Activated CD4-positive, alpha-beta T cell treated with anti-CD3 and anti-CD28 coated beads for 36 hours (primary cell): ENCODE results near the gene ZDHHC19. TPM values are rescaled to one million over a fixed set of nuclear protein-coding genes. Genes with fewer than 3 reads are reported as not detected.
"Not testable (repeated sequence)": the region's sequence is repeated elsewhere in the genome, so short reads cannot be mapped to it uniquely, and the experiment has no call there.

Source experiments
- ATAC-seq: fragments of 200-7000 bp; cut with Tn5 transposase; one replicate; pipeline ENCODE4 v1.10.0; 2021; ENCODE audit warnings: mild to moderate bottlenecking, moderate library complexity
- CTCF ChIA-PET: fragments of 350-600 bp; sonication (Branson Sonifier 250); formaldehyde crosslinking; loops from one replicate; lab custom pipeline; 2021; ENCODE audit warnings: antibody characterized with exemption; lab: Charles Lee
- POLR2A ChIA-PET: fragments of 350-600 bp; sonication (Branson Sonifier 250); formaldehyde crosslinking; loops from one replicate; lab custom pipeline; 2021; ENCODE audit warnings: antibody characterized with exemption, inconsistent platforms; lab: Charles Lee
- DNase-seq: peaks from one replicate; pipeline ENCODE4 v3.0.0-alpha.2; 2020
- H3K27ac Mint-ChIP-seq: one replicate; pipeline ENCODE4 v1.8.0; 2021; ENCODE audit warnings: mixed read lengths
- H3K27me3 Mint-ChIP-seq: one replicate; pipeline ENCODE4 v1.8.0; 2021; ENCODE audit warnings: mixed read lengths
- H3K36me3 Mint-ChIP-seq: one replicate; pipeline ENCODE4 v1.8.0; 2021; ENCODE audit warnings: low read depth, mixed read lengths
- H3K4me1 Mint-ChIP-seq: one replicate; pipeline ENCODE4 v1.8.0; 2021; ENCODE audit warnings: mixed read lengths
- H3K4me3 Mint-ChIP-seq: one replicate; pipeline ENCODE4 v1.8.0; 2021; ENCODE audit warnings: mild to moderate bottlenecking, moderate library complexity, mixed read lengths
- H3K9me3 Mint-ChIP-seq: one replicate; pipeline ENCODE4 v1.8.0; 2021; ENCODE audit warnings: low read depth, mixed read lengths
- intact Hi-C, 2 experiments: fragments of 100-400 bp; cut with DNase I in 1 of 2; cut with micrococcal nuclease in 1 of 2; formaldehyde crosslinking; loops; one replicate each; pipeline versions ENCODE4 v1.14.2 to v1.15.1; 2022 to 2024; cut with DNase I, micrococcal nuclease
- total RNA-seq, 2 experiments: library from RNA; stranded (reverse); gene quantifications; one replicate each; pipeline ENCODE4 v1.2.3, GENCODE V29; 2021

Gene ZDHHC19
- total RNA-seq, 2 experiments from 2014 or later, result not detected

DNA sequence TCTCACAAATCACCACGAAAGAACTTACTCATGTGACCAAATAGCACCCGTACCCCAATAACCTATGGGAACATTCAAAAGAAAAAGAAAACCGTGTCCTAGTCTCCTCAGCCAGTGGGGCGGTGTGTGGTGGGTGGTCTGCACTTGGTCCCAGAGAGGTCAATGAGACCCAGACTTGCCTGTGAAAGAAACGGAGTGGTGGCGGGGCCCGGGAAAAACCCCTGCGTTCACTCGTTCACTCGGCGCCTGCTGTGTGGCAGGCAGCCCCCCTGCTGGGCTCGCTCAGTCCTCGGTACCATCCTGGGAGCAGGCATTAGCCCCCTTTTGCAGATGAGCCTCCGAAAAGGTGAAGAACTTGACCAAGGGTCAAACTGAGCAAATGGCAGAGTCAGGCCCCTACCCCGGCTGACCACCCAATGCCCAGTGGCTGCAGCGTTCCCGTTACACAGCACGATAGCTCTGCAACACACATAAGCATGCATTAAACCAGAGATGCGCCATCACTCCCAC, 36.0 kb downstream of the ZDHHC19 start:
- Mint-ChIP-seq H3K27me3 (no peaks in the 10 kb centered on the region), H3K4me3 (no peak overlapping the region), H3K36me3 (no peaks in the 10 kb centered on the region), H3K4me1 (peaks cover 18% of the 10 kb centered on the region), H3K27ac (no peak overlapping the region), H3K9me3 (no peaks in the 10 kb centered on the region)
- CTCF ChIA-PET, result no interaction called here
- intact Hi-C loops, result no loop called here
- no peak for ATAC-seq
- no peak for DNase-seq
- POLR2A ChIA-PET, result no interaction called here

DNA sequence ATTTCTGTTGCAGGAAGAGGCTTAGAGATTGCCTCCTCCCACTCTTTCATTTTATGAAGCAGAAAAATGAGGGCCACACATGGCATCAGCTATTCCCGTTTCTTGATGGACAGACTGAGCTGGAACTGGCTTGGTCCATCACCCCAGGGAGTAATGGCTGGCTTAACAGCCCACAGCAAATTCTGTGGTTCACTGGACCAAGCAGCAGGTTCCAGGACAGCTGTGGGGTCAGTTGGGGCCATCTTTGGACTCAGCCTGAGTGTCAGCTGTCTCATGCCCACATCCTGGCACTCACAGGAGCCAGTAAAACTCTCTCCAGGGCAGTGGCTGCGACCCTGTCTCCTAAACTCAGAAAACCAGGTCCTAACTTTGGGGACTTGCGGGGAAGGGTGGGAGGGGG, 36.5 kb downstream of the ZDHHC19 start:
- intact Hi-C loops, result no loop called here

DNA sequence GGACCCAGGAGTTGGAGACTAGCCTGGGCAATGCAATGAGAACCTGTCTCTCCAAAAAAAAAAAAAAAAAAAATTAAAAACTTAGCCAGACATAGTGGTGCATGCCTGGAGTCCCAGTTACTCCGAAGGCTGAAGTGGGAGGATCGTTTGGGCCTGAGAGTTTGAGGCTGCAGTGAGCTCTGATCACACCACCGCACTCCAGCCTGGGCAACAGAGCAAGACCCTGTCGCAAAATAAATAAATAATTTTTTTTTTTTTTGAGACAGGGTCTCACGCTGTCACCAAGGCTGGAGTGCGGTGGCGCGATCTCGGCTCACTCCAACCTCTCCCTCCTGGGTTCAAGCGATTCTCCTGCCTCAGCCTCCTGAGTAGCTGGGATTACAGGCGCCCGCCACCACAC, 40.9 kb downstream of the ZDHHC19 start:
- peaks cover 14% of the 10 kb centered on the region for H3K4me1 Mint-ChIP-seq
- H3K9me3 Mint-ChIP-seq, CTCF ChIA-PET, H3K4me3 Mint-ChIP-seq, H3K27ac Mint-ChIP-seq, intact Hi-C loops, H3K27me3 Mint-ChIP-seq, DNase-seq, H3K36me3 Mint-ChIP-seq, ATAC-seq: not testable (repeated sequence)
- POLR2A ChIA-PET, result interaction anchor here (0.7 kb wide), 1 partner anchor 151 kb away, joined by 3 read pairs; no protein-coding TSS in a partner anchor

More for the DNA sequence above, 36.5 kb downstream of the ZDHHC19 start:
- no peak overlapping the region for H3K4me3 Mint-ChIP-seq
- no peaks in the 10 kb centered on the region for H3K27me3 Mint-ChIP-seq
- no peaks in the 10 kb centered on the region for H3K9me3 Mint-ChIP-seq
- peaks cover 12% of the 10 kb centered on the region for H3K4me1 Mint-ChIP-seq
- H3K27ac Mint-ChIP-seq, result no peak overlapping the region
- no peaks in the 10 kb centered on the region for H3K36me3 Mint-ChIP-seq
- POLR2A ChIA-PET, result no interaction called here
- ATAC-seq, result no peak
- DNase-seq, result no peak
- CTCF ChIA-PET, result interaction anchor here (0.7 kb wide), 1 partner anchor 78 kb away, joined by 3 read pairs; no protein-coding TSS in a partner anchor

DNA sequence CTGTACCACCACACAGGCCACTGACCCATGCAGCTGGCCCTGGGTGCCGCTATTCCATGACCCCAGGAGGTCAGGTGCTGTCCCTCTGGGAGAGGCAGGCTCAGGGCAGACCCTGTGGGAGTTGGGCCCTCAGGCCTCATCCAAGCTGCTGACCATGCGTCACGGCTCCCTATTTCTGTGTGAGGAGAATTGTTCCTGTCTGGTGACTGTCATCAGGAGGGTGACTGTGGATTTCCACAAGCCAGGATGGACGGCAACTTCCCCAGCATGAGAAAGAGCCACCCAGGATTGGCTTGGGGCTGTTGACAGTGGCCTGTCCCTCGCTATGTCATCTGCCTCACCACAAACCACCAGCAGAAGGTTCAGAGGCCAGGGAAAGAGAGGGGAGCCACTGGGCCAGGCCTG, 41.4 kb downstream of the ZDHHC19 start:
- H3K27ac Mint-ChIP-seq, result no peak overlapping the region
- peaks cover 14% of the 10 kb centered on the region for H3K4me1 Mint-ChIP-seq
- no peaks in the 10 kb centered on the region for H3K27me3 Mint-ChIP-seq
- ChIA-PET CTCF (no interaction called here), POLR2A (no interaction called here)
- intact Hi-C loops, result no loop called here
- no peak for DNase-seq
- H3K9me3 Mint-ChIP-seq, result no peaks in the 10 kb centered on the region
- no peaks in the 10 kb centered on the region for H3K36me3 Mint-ChIP-seq
- ATAC-seq, result no peak
- no peak overlapping the region for H3K4me3 Mint-ChIP-seq

DNA sequence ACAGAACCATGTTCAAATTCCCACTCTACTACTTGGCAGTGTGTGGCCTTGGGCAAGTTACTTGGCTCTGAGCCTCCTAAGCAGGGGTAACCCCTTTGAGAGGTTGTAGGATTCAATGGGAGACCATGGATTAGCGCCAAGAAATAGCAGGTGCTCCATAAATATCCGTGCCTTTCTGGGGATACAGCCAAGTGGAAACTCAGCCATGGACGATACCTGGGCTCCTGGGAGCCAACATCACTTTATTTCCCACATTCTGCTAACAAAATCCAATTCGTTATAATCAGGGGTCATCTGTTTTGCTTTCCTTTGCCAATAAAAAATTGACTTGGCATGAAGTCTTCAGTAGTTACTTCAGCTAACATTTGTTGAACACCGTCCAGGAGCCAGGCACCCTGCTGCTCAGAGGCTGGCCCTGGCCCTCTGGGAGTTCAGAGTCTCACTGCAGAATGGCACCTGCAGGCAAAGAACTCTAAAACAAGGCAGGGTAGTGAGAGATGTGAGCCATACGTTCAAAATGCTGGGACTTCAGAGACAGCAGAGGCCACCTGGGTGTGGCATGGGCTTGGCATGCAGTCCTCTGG, 42.3 kb downstream of the ZDHHC19 start:
- intact Hi-C loops, result no loop called here
- ChIA-PET POLR2A (no interaction called here), CTCF (interaction anchor here (0.7 kb wide), 2 partner anchors 59 to 359 kb away, joined by 3 to 4 read pairs; no protein-coding TSS in a partner anchor)
- DNase-seq (no peak), ATAC-seq (no peak)
- H3K27ac Mint-ChIP-seq, result no peak overlapping the region
- H3K36me3 Mint-ChIP-seq, result no peaks in the 10 kb centered on the region
- H3K4me3 Mint-ChIP-seq, result no peak overlapping the region
- peaks cover 14% of the 10 kb centered on the region for H3K4me1 Mint-ChIP-seq
- H3K27me3 Mint-ChIP-seq, result no peaks in the 10 kb centered on the region
- no peaks in the 10 kb centered on the region for H3K9me3 Mint-ChIP-seq

DNA sequence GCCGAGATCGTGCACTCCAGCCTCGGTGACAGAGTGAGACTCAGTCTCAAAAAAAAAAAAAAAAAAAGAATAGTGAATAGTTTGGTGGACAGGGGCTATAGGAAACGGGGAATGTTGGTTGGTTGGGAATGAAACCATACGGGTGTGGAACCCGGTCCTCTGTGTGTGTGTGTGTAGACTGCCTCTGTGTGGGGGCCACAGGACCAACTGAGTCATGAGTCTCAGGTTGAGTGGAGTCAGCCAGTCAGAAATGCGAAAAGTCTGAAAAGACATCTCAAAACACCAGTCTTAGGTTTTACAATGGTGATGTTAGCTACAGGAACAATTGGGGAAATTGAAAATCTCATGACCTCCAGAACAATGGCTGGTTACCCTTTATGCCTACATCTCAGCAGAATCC, 44.5 kb downstream of the ZDHHC19 start:
- H3K4me1 Mint-ChIP-seq, result peaks cover 14% of the 10 kb centered on the region
- H3K4me3 Mint-ChIP-seq, result no peak overlapping the region
- CTCF ChIA-PET, result interaction anchor here (1.4 kb wide), 1 partner anchor 93 kb away, joined by 3 read pairs; no protein-coding TSS in a partner anchor
- H3K27ac Mint-ChIP-seq, result peak overlapping the region; percentile 60
- intact Hi-C loops, result loop anchor here in 1 of 2 experiments (1.0 kb wide), 1 partner anchor 13 kb away; no protein-coding TSS in a partner anchor
- POLR2A ChIA-PET, result no interaction called here
- H3K27me3 Mint-ChIP-seq, result no peaks in the 10 kb centered on the region
- ATAC-seq (peak; percentile 95), DNase-seq (peak; percentile 71)
- H3K36me3 Mint-ChIP-seq, result no peaks in the 10 kb centered on the region
- no peaks in the 10 kb centered on the region for H3K9me3 Mint-ChIP-seq

DNA sequence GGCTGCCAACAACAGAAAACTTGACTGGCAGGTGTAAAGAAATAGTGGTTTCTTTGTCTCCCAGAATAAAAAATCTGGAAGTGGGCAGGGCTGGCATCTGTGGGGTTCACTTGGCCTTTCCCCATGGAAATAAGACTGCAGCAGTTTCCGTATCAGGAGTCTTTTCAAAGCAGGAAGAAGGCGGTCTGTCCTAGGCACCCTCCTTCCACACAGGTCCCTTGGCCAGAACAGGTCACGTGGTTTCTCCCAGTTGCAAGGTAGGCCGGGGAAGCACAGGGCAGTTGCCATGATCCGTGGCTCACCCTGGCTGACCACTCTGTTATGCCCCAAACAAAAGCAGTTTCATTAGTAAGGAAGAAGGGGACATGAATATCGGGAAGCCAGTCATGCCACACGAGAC, 45.4 kb downstream of the ZDHHC19 start:
- Mint-ChIP-seq H3K4me3 (no peak overlapping the region), H3K27me3 (no peaks in the 10 kb centered on the region), H3K27ac (no peak overlapping the region), H3K36me3 (no peaks in the 10 kb centered on the region), H3K9me3 (no peaks in the 10 kb centered on the region), H3K4me1 (peaks cover 14% of the 10 kb centered on the region)
- CTCF ChIA-PET, result interaction anchor here (1.4 kb wide), 1 partner anchor 92 kb away, joined by 3 read pairs; no protein-coding TSS in a partner anchor
- POLR2A ChIA-PET, result no interaction called here
- no peak for ATAC-seq
- DNase-seq, result no peak
- intact Hi-C loops, result no loop called here

DNA sequence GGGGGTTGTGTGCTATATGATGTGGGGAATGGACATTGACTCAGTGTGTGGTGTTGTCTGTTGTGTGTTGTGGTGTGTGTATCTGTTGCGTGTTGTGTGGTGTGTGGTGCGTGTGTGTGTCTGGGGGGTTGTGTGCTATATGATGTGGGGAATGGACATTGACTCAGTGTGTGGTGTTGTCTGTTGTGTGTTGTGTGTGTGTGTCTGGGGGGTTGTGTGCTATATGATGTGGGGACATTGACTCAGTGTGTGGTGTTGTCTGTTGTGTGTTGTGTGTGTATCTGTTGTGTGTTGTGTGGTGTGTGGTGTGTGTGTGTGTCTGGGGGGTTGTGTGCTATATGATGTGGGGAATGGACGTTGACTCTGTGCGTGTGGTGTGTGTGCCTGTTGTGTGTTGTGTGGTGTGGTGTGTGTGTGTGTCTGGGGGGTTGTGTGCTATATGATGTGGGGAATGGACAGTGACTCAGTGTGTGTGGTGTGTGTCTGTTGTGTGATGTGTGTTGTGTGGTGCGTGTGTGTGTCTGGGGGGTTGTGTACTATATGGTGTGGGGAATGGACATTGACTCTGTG, 46.1 kb downstream of the ZDHHC19 start:
- CTCF ChIA-PET, intact Hi-C loops, H3K9me3 Mint-ChIP-seq, H3K4me3 Mint-ChIP-seq, ATAC-seq, POLR2A ChIA-PET, H3K36me3 Mint-ChIP-seq, H3K27me3 Mint-ChIP-seq, DNase-seq, H3K27ac Mint-ChIP-seq: not testable (repeated sequence)
- peaks cover 19% of the 10 kb centered on the region for H3K4me1 Mint-ChIP-seq

DNA sequence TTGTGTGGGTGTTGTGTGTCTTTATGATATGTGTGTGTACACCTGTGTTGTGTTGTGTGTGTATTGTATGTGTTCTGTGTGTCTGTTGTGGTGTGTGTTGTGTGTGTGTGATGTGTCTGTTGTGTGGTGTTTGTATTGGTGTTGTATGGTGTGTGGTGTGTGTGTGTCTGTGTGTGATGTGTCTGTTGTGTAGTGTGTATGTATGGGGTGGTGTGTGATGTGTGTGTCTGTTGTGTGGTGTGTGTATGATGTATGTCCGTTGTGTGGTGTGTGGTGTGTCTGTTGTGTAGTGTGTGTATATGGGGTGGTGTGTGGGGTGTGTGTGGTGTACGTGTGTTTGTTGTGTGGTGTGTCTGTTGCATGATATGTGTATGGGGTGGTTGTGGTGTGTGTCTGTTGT, 46.6 kb downstream of the ZDHHC19 start:
- intact Hi-C loops, result no loop called here
- POLR2A ChIA-PET, result no interaction called here
- CTCF ChIA-PET, result no interaction called here

DNA sequence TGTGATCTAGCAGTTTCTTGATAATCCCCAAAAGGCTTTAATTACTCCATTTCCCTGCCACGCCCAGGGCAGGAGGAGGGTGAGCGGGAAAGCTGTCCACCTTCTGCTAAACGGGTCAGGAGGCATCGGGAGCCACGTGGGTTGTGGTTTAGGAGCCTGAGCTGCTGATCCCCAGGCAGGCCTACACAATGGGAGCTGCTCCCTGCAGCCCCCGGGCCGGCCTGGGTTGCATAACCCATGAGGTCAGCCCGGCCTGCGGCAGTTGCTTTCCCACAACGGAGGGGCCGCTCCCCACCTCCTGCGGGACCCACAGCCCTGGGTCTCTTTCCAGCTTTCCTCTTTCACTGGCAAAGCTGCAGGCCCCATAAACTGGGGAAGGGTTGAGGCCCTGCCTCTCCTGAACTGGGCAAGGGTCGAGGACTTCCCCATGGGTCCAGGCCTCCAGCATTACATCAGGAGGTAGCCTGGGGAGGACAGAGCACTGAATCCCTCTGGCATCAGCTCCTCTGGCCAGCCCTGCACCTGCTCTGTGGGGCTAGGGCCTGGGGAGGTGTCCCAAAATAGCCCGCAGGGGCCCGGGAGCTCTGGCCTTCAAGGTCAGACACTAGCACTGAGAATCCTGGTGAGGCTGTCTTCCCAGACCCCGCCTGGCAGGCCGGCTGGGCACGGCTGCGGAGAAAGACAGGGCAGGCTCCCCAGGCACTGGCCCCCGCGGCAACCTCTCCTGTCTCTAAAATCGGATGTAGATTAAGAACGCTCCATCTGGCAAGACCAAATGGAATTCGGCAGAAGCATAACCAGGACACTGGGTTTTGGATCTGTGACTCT, 47.3 kb downstream of the ZDHHC19 start:
- CTCF ChIA-PET, result no interaction called here
- Mint-ChIP-seq H3K4me3 (no peak overlapping the region), H3K27ac (no peak overlapping the region), H3K27me3 (no peaks in the 10 kb centered on the region), H3K9me3 (no peaks in the 10 kb centered on the region), H3K36me3 (no peaks in the 10 kb centered on the region), H3K4me1 (peaks cover 24% of the 10 kb centered on the region)
- POLR2A ChIA-PET, result no interaction called here
- ATAC-seq (no peak), DNase-seq (no peak)
- intact Hi-C loops, result no loop called here

More for the DNA sequence above, 46.6 kb downstream of the ZDHHC19 start:
- DNase-seq (no peak), ATAC-seq (no peak)
- Mint-ChIP-seq H3K27ac (no peak overlapping the region), H3K9me3 (no peaks in the 10 kb centered on the region), H3K4me1 (peaks cover 24% of the 10 kb centered on the region), H3K27me3 (no peaks in the 10 kb centered on the region), H3K36me3 (no peaks in the 10 kb centered on the region), H3K4me3 (no peak overlapping the region)

DNA sequence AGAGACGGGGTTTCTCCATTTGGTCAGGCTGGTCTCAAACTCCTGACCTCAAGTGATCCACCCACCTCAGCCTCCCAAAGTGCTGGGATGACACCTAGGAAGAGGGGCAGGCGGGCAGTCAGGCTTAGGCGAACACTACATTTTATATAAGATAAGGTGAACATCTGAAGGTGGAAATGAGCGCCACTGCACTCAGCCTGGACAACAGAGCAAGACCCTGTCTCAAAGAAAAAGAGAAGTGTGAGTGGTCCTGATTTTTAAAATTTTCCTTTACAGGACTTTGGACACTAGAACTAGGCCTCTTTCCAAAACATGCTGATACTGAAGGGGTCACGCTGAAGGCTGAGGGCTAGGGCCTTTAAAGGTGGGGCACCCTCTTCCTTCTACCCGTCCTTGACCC, 48.0 kb downstream of the ZDHHC19 start:
- peaks cover 24% of the 10 kb centered on the region for H3K4me1 Mint-ChIP-seq
- no peaks in the 10 kb centered on the region for H3K9me3 Mint-ChIP-seq
- DNase-seq (no peak), ATAC-seq (no peak)
- no peaks in the 10 kb centered on the region for H3K27me3 Mint-ChIP-seq
- ChIA-PET POLR2A (no interaction called here), CTCF (no interaction called here)
- no peak overlapping the region for H3K4me3 Mint-ChIP-seq
- H3K27ac Mint-ChIP-seq, result no peak overlapping the region
- intact Hi-C loops, result no loop called here
- no peaks in the 10 kb centered on the region for H3K36me3 Mint-ChIP-seq
